Stimulated activated CD8-positive, alpha-beta memory T cell treated with anti-CD3 and anti-CD28 coated beads, Interleukin-4, amount 100 ng/mL, for 24 hours (primary cell): ENCODE data around the gene ZNF335.
"Not testable (repeated sequence)": the region's sequence is repeated elsewhere in the genome, so short reads cannot be mapped to it uniquely, and the experiment has no call there.

Experiments
- DNase-seq: peaks from one replicate; pipeline ENCODE4 v3.0.0-alpha.2; 2020; ENCODE audit warnings: low read depth

ZNF335 gene

GRCh38 chr20:45911486-45912343 lies 60.3 kb downstream of the ZNF335 start, which contains the start of gene PLTP:
PLTP (minus strand) TSS chr20:45912155; CDS start chr20:45911452, 703 bp downstream.
- DNase-seq, result no peak

GRCh38 chr20:45910670-45911485 lies 61.1 kb downstream of the ZNF335 start:
- DNase-seq, result peak; percentile 93

- DNase-seq, result no peak
These were observed 62.0 kb downstream of the ZNF335 start for GRCh38 chr20:45909817-45910669.

- no peak for DNase-seq
These were observed 62.6 kb downstream of the ZNF335 start for GRCh38 chr20:45909336-45909808.

DNA sequence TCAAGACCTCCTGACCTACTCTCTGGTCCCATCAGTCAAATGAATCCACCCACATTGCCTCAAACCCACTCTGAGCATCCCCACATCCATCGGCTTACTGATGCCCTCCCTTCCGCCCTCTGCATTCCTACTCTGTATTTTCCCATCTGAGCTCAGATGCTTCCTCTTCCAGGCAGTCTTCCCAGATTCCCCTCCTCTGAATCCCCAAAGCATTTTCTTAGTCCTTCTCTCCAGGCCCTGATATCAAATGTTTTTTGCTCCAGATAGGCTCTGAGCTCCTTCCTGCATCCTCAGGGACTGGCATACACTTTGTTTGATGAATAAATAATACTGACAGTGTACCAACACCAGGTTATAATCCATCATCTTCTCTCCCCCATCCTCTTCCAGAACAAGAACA lies 63.9 kb downstream of the ZNF335 start:
- DNase-seq, result no peak

DNA sequence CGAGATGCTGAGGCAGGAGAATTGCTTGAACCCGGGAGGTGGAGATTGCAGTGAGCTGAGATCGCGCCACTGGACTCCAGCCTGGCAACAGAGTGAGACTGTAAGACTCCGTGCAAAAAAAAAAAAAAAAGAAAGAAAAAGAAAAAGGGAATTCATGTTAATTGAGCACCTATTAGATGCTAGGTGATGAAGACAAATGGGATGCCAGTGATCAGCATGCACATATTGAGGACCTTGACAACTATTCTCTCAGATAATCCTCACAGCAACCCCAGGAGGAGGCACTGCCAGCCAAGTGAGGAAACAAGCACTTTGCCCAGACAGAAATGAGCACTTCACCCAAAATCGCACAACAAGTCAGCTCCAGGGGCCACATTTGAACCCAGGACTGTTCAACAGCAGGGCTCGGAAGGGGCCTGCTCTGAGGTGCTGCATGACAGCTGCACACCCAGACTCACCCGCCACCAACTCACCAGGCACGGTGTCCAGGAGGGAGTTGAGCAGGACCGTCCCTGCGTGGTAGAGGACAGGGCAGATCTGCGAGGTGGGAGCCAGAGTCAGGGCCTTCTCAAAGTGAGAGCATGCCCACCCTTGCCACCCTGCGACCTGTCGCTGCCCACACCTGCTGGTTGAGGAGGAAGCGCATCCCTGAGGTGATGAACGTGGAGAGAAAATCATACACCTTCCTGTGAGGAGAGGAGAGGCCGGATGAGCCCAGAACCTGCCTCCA lies 64.6 kb downstream of the ZNF335 start:
- DNase-seq, result no peak

GRCh38 chr20:45905505-45906079 lies 66.4 kb downstream of the ZNF335 start:
- DNase-seq, result no peak

DNA sequence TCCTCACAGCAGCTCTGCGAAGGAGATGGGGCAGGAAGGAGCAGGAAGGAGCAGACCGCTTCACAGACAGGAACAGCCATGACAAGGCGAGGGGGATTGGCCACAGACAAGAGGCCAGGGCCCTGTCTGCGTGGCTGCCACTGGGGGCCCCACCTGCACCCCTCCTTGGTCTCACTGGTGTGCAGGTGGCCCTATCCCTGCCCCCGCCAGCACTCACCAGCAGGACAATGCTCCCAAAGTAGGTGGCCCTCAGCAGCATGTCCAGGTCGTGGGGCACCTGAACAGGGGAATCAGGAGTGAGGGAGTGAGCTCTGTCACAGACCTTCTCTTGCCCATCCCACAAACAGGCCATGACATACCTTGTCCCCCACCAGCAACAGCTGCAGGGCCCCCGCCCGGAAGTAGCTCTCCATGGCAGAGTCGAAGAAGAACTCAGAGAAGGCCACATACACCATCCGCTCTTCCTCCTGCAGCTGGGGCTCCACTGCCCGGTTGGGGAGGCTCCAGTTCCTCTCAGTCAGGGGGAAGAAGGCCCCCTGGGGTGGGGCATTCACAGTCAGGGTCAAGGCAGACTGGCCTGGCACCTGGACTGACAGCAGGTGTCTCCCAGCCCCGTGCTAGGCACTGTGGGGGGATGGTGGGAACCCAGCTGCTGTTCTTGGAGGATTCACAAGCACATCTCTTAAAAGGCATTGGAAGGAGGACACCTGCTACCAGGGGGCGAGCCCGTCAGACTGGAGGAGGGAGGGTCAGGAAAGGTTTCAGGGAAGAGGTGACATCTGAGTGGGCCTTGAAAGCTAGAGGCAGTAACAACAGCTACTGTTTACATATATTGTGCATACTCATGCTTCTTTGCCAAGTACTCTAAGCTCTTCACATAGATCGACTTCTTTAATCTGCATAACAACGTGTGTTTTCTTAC lies 67.2 kb downstream of the ZNF335 start:
- DNase-seq, result no peak

DNA sequence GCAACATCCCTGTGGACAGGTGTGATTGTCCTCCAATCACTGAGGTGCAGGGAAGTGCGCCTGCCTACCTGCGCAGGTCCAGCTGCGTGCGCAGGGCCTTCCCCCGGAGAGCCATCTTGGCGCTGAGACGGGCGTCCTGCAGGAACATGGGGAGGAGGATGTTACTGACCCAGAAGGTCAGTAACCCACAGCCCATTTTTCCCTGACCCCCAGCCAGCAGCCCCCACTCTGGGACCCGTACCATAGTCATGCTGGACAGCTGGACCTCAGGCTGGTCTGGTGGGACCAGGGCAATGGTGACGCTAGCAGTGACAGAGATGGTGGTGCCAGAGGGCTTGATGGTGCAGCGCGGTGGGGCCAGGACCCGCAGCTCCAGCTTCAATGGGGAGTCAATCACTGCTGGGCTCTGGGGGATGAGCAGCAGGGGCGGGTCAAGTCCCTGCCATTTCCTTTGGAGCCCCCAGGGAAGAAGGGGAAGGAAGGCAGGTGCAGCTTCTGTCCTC lies 69.8 kb downstream of the ZNF335 start:
- no peak for DNase-seq

- DNase-seq, result not testable (repeated sequence)
These were observed 70.7 kb downstream of the ZNF335 start for GRCh38 chr20:45901332-45901731.

GRCh38 chr20:45899046-45899835 lies 72.8 kb downstream of the ZNF335 start:
- DNase-seq, result no peak
